Measurements from ENCODE around the gene CD101.
"Not testable (repeated sequence)": the region's sequence is repeated elsewhere in the genome, so short reads cannot be mapped to it uniquely, and the experiment has no call there.

The CD101 gene, protein sequence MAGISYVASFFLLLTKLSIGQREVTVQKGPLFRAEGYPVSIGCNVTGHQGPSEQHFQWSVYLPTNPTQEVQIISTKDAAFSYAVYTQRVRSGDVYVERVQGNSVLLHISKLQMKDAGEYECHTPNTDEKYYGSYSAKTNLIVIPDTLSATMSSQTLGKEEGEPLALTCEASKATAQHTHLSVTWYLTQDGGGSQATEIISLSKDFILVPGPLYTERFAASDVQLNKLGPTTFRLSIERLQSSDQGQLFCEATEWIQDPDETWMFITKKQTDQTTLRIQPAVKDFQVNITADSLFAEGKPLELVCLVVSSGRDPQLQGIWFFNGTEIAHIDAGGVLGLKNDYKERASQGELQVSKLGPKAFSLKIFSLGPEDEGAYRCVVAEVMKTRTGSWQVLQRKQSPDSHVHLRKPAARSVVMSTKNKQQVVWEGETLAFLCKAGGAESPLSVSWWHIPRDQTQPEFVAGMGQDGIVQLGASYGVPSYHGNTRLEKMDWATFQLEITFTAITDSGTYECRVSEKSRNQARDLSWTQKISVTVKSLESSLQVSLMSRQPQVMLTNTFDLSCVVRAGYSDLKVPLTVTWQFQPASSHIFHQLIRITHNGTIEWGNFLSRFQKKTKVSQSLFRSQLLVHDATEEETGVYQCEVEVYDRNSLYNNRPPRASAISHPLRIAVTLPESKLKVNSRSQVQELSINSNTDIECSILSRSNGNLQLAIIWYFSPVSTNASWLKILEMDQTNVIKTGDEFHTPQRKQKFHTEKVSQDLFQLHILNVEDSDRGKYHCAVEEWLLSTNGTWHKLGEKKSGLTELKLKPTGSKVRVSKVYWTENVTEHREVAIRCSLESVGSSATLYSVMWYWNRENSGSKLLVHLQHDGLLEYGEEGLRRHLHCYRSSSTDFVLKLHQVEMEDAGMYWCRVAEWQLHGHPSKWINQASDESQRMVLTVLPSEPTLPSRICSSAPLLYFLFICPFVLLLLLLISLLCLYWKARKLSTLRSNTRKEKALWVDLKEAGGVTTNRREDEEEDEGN

DNA sequence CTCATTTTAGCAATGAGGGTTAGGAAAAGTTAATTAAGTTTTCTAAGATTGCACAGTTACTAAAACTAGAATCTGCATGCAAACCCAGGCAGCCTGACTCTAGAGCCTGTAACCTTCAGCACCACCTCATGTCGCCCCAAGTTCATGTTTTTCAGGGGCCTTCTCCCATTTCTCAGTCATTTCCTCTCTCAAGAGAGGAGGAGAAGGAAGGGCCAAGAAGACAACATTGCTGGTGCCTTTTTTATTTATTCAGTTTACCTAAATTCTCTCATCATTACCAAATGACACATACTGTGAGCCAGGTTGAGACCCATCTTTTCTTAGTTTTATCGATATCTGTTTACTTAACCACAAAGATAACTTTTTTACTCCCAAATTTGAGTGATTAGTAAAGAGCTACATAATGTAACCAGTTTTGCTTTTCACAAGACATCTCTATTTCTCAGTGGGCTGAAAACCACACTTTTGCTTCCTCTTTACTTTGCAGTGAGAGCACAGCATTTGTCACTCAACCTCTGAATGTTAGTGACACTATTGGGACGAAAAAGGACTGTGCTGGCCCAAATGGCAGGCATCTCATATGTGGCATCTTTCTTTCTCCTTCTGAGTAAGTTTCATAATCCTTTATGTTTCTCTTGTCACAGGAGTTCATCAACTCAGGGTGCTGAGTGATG is at the start of gene CD101:
CD101 (plus strand) TSS at position 507 of the 674 bp plus-strand sequence; CDS start at position 565, 58 bp downstream.
- peak in 1 of 4 experiments; percentile 11 for DNase-seq (ENCODE audit: low read depth in 4 of 4, low spot score in 1 of 4)

DNA sequence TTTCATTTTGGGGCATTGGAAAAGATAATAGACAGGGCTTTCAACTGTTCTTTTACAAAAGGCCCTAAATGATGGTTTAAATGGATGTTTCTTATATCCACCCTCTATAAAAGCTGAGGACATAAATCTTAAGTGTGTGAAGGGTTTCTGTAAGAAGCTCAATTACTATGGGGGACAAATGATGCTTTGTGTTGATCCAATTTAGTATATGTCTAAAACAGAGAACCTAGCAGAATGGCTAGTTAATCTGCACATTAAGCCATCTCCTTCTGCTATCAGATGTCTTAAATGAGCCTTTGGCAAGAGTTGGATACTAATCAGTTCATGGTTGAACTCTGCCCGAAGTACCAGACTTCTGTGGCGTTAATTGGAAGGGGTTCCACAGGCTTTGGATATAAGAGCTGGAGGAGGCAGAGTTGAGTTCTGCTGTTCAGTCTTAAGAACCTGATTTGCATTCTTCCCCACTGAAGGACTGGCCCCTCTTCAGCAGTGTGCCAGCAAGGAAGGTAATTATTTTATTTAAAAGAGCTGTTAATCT is 48.8 kb upstream of the CD101 start:
- no peak for DNase-seq (ENCODE audit: low read depth in 4 of 4, low spot score in 1 of 4)

DNA sequence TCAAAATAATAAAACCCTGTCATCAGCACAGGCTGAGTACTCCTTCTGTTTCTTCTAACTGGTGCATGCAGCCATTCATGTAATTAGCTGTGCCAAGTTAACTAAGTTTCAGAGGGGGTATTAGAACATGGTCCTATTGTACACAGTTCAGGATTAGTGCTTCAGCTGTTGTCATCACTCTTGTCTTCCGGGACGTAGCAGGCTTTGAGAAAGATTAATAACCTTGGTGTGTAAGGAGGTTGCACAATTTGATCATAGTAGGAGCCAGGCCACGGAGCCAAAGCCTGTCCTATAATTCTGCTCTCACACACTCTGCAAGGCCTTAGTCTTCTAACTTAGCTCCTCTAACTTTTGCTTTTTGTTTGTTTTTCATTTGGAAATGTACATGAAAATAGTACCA is 47.1 kb upstream of the CD101 start:
- DNase-seq (ENCODE audit: low read depth in 4 of 4, low spot score in 1 of 4) = no peak

DNA sequence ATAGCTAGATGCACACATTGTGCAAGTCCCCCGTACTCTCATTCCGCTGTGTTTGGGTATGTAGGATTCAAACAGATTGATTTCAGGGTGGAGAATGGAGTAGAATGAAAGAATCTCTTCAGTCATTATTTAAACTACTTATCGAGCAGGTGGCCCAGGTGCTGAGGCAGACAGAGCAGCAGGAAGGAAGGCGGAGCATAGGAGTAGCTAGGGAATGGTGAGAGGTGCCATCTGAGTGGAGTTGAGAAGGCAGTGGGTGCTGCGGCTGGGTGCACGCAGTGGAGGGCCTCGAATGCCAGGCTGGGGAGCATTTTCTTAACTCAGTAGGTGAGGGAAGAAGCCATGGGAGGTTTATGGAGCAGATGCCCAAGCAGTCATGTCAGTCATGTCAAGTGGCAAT is 45.2 kb upstream of the CD101 start:
- no peak for DNase-seq (ENCODE audit: low read depth in 4 of 4, low spot score in 1 of 4)

DNA sequence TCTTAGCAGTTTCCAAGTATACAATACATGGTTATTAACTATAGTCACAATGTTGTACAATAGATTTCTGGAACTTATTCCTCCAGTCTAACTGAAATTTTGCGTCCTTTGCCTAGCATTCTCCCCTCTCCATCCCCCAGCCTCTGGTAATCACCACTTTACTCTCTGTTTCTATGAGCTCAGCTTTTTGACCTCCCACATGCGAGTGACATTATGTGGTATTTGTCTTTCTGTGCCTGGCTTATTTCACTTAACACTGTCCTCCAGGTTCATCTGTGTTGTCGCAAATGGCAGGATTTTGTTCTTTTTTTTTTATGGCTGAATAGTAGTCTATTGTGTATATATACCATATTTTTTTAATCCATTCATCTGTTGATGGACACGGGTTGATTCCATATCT is 43.9 kb upstream of the CD101 start:
- DNase-seq (ENCODE audit: low read depth in 4 of 4, low spot score in 1 of 4) = no peak

DNA sequence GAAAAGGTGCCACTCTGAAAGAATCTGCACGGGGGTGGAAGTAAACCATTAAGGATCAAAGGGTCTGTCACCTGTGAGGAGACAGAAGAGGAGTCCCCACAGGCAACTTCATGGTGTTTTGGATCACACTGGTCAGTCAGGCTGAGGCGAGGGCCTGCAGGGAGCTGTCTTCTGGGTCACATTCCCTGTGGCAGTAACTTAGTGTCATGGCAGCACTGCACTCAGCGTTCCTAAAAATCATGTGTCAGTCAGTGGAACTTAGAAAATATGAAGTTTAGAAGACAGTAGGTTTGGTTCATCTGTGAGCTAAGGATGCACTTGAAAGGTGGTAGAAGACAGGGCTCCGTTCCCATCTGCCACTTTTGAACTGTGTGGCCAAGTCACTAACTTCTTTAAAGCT is 43.5 kb upstream of the CD101 start:
- no peak for DNase-seq (ENCODE audit: low read depth in 4 of 4, low spot score in 1 of 4)

DNA sequence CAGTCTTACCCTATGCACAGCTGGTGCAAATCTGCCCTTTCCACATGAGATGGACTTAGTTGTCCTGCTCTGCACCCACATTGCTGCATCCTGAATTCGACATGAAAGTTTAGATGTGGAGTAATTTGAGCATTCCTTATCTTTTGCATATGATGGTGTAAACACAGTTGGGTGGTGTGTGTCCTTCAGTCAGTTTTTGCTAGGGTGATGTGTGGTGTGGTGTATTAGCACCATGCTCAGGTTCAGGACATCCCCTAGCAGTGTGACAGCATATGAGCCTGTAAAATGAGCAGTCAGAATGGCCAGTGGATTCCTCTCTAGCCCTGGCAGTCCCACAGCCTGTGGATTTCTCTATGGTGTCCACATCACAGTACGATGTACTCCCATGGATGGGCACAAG is 42.6 kb upstream of the CD101 start:
- no peak for DNase-seq (ENCODE audit: low read depth in 4 of 4, low spot score in 1 of 4)

DNA sequence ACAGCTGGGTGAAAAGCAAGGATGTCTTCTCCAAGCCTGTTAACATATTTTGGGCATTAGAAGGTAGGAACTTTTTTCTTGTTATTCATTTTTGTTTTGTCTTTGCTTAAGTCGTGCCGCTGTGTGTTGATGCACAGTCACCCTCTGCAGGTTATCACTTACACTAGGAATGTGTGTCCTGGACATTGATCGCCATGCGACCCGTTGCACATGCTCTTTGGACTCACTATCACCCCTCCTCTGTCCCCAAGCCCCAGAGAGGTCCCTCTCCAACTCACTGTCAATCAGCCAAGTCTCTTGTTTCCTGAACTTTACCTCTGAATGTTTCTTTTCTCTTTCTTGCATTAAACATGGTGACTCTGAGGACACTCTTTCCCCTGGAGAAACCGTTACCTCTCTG is 40.0 kb upstream of the CD101 start:
- no peak for DNase-seq (ENCODE audit: low read depth in 4 of 4, low spot score in 1 of 4)

DNA sequence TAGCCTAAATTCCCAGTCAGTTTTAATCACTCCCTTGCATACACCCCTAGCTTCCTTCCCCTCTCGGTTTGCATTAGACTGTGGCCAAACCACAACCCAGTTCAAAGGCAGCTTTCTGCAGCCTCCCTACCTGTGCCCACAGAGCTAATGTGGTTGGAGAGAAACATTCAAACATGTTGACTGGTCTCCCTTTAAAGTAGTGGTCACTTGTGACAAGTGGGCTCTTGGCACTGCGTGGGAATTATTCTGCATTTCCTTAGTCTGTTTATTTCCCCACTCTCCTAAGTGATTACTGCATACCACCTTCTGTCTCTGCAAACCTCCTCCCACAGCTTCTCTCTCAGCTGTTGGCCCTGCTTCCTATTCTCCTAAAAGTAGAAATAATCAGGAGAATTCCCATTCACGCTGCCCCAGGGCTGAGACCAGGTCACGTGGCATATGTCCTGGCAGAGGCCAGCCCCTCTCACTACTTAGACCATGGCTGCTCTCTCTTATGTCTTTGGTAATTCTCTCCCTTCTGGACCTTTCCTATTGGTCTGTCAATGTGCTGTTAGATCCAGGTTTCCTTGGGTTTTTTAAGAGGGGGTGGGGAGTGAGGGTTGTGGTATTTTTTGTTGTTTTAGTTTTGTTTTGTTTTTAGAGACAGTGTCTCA is 38.4 kb upstream of the CD101 start:
- no peak for DNase-seq (ENCODE audit: low read depth in 4 of 4, low spot score in 1 of 4)

DNA sequence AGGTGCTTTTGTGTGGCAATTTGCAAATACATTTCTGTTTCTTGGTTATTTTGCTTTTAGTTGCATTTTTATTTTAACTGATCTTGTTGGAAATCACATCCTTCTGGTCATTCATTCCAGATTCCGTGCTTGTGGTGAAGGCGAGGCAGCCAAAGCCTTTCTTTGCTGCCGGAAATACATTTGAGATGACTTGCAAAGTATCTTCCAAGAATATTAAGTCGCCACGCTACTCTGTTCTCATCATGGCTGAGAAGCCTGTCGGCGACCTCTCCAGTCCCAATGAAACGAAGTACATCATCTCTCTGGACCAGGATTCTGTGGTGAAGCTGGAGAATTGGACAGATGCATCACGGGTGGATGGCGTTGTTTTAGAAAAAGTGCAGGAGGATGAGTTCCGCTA is 34.8 kb upstream of the CD101 start:
- DNase-seq (ENCODE audit: low read depth in 4 of 4, low spot score in 1 of 4) = no peak

DNA sequence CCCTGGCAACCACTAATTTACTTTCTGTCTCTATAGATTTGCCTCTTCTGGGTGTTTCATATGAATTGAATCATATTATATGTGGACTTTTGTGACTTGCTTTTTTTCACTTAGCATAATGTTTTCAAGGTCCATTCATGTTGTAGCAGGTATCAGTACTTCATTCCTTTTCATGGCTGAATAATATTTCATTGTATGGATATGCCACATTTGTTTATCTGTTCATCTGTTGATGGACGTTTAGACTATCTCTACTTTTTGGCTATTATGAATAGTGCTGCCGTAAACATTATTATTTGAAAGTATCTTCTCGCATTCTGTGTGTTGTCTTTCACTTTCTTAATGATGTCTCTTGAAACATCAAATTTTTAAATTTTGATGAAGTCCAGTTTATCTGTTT is 32.8 kb upstream of the CD101 start:
- DNase-seq (ENCODE audit: low read depth in 4 of 4, low spot score in 1 of 4) = no peak

DNA sequence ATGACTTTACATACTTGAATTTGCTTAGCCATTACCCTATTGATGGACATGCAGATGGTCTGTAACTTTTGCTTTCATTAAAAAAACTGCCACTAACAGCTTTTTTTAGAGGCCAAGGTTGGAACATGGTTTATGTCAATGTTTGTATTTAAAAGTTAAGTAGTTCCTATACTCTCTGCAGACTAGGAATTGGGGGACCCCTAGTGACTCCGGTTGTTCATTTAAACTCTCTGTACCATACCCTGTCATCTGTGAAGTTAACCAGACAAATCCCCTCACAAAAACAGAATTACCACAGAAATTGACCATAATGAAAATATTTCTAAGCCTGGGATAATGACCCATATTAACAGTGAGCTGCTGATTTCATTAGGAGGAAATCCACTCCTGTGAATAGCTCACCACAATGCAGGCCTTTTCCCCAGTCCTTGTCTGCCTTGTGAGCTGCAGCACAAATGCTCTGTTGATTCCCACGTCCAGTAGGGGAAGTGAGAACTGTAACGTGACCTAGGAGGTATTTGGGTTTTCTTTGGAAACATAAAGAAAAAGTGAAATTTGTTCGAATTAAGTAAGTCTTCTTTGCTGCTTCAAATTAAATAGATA is 30.2 kb upstream of the CD101 start:
- DNase-seq (ENCODE audit: low read depth in 4 of 4, low spot score in 1 of 4) = no peak

DNA sequence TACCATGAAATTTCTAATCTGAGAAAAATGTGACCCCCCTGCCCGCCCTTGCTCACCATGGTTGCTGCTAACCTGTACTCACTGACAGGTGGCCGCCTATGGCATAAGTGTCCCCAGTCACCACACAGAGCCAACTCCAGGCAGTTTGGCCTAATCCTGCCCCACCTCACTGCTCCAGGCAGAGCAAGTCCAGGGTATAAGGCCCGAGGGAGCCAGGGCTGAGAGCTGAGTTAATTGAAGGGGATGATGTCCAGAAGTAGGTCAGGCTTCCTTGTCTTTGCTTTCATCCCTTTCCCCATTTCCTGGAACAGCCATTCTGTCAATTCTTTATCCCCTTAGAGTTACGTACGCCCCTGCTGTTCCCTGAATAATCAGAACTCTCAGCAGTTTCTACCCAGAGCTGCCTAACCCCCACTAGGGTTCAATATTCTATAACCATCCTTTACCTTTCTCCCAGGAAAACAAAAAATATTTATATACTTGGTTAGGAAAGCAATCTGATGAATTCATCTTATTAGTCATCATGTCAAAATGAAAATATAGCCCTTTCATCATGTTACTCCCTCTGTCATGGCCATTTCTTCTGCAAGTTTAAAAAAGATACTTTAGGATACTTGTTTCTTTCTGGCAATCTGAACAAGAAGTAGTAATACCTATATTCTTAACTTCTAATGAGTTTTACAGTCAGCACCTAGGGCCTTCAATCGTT is 29.4 kb upstream of the CD101 start:
- DNase-seq (ENCODE audit: low read depth in 4 of 4, low spot score in 1 of 4) = no peak

DNA sequence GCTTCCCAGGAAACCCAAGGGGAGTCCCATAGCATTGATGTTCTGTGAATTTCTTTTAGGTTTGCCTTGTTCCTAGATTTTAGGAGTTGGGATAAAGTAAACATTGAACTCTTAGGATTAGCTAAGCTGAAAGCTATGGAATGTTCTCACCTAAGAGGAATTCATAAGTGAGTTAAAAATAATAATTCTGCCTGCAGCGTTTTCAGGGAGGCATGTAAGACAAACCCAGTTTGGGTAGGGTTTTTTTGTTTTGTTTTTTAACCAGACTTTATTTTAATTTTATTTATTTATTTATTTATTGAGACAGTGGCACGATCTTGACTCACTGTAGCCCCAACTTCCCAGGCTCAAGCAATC is 28.9 kb upstream of the CD101 start:
- DNase-seq (ENCODE audit: low read depth in 4 of 4, low spot score in 1 of 4) = no peak

DNA sequence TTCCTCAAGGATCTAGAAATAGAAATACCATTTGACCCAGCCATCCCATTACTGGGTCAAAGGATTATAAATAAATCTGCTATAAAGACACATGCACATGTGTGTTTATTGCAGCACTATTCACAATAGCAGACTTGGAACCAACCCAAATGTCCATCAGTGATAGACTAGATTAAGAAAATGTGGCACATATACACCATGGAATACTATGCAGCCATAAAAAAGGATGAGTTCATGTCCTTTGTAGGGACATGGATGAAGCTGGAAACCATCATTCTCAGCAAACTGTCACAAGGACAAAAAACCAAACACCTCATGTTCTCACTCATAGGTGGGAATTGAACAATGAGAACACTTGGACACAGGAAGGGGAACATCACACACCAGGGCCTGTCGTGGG is 21.3 kb upstream of the CD101 start:
- not testable (repeated sequence) for DNase-seq (ENCODE audit: low read depth in 4 of 4, low spot score in 1 of 4)

DNA sequence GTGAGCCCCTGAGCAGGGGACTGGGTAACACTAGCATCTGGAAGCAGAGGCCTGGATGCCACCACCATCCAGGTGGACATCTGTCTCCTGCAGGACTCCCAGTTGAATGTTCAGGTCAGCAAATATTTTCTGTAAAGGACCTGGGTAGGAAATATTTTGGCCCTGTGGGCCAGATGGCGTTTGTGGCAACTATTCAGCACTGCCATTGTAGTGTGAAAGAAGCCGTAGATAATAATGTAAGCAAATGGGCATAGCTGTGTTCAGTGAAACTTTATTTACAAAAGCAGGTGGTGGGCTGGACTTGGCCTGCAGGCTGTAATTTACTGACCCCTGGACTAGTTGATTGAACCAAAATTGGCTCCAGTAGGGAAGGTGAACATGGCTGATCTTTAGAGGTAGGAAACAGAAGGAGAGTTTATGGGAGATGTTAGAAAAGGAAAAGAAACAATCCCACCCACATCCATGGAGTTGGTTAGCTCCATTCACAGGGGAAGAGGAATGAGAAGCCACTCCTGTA is 20.0 kb upstream of the CD101 start:
- no peak for DNase-seq (ENCODE audit: low read depth in 4 of 4, low spot score in 1 of 4)

DNA sequence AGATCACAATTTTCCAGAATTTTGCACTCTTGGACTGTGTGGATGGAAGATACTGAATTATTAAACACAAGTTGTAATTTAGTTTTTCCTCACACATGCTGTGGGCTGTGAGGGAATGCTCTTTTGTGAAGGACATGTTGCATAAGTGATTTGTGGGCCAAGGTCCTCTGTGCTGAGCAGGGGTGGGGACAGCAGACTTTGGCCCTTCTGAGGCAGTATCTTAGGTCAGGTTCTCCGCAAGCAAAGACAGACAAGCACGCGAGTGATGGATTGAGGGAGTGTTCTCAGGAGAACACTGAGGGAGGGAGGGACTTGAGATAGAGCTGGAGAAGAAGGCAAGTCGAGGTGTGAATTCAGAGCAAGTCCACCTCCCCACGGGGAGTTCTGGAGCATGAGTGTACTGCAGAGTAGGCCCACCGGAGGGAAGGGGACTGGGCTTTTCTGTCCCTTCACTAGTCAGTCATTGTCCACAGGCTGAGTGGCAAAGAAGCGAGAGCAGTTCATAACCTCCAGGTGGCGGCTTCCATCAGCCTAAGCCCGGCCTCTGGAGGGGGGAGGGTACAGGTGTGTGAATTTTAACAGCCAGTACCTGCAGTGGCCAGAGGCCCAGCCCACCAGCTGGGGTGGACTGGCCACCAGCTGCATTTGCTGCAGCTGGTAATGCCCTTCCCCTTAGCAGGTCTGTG is 19.1 kb upstream of the CD101 start:
- DNase-seq (ENCODE audit: low read depth in 4 of 4, low spot score in 1 of 4) = no peak

DNA sequence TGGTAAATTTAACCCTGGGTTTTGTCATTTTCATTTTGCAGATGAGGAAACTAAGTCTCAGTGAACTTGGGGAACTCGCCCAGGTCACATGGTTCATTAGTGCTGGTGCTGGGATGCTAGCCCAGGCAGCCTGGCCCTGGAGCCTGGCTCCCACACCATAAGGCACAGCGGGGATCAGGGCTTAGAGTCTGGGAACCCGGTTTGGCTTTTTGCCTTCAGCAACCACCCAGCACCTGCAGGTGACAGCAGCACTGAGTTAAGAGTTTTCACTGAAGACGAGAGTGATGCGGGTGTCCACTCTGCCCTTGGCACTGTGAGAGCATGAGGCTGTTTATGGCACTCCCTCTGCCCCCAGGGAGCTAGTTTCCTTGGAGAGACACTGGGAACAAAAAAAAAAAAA is 18.4 kb upstream of the CD101 start:
- DNase-seq (ENCODE audit: low read depth in 4 of 4, low spot score in 1 of 4) = no peak

DNA sequence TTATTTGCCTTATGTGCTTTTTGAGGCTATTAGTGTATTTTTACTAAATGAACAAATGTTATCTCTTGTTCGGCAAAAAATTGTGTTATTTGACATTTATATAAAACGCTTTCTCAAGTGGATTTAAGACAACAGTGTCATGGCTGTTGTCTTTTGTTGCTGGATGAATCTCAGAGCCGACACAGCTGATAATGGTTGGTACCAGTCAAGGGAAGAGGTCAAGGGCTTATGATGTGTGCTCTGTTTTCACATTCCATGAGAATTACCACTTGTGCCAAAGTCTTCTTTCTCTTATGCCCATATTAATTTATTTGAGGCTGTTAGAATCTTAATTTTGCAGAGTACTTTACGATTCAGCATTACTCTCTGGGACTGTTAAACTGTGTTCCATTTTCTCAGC is 17.9 kb upstream of the CD101 start:
- no peak for DNase-seq (ENCODE audit: low read depth in 4 of 4, low spot score in 1 of 4)
